ENCODE results near the gene RPL37A. TPM values are rescaled to one million over a fixed set of nuclear protein-coding genes. Genes with fewer than 3 reads are reported as not detected.

RPL37A gene
- total and polyA plus RNA-seq, 3 donors from 2014 or later = 806 to 2,664 (median 1,188) TPM

GRCh38 chr2:216503159-216503629 is 4.5 kb downstream of the RPL37A start:
- Histone ChIP-seq H3K27me3 (no peaks in the 10 kb centered on the region), H3K9me3 (no peaks in the 10 kb centered on the region), H3K4me1 (peaks cover 18% of the 10 kb centered on the region), H3K27ac (no peak overlapping the region), H3K4me3 (no peak overlapping the region), H3K36me3 (ENCODE audit: low read depth, missing control alignments) (no peaks in the 10 kb centered on the region)
- intact Hi-C loops (cut with DNase I; ENCODE audit: low total_unique reads) = no loop called here
- TF ChIP-seq CTCF (IDR thresholded peaks at IDR 0.05) (no peak), POLR2A (IDR thresholded peaks at IDR 0.05) (no peak)
- 82 to 89% methylated on average over 6 of the region's 6 CpGs for WGBS, 2 donors
- no peak for DNase-seq

GRCh38 chr2:216503697-216504375 is 5.2 kb downstream of the RPL37A start:
- Histone ChIP-seq H3K36me3 (ENCODE audit: low read depth, missing control alignments) (no peaks in the 10 kb centered on the region), H3K9me3 (no peaks in the 10 kb centered on the region), H3K27ac (peak overlapping the region in 1 of 2 donors; percentile 33), H3K4me1 (peaks cover 18% of the 10 kb centered on the region), H3K27me3 (no peaks in the 10 kb centered on the region), H3K4me3 (no peak overlapping the region)
- WGBS, 2 donors = 54 to 57% methylated on average over 5 of the region's 5 CpGs
- no peak for DNase-seq
- no peak for TF ChIP-seq CTCF (IDR thresholded peaks at IDR 0.05)
- no peak for TF ChIP-seq POLR2A (IDR thresholded peaks at IDR 0.05)
- intact Hi-C loops (cut with DNase I; ENCODE audit: low total_unique reads) = no loop called here

GRCh38 chr2:216504376-216504762 is 5.7 kb downstream of the RPL37A start:
- H3K4me3 ChIP-seq = no peak overlapping the region
- H3K27ac ChIP-seq = peak overlapping the region in 1 of 2 donors; percentile 33
- WGBS, 2 donors = 50 to 62% methylated on average over 1 of the region's 1 CpG
- H3K9me3 ChIP-seq = no peaks in the 10 kb centered on the region
- intact Hi-C loops (cut with DNase I; ENCODE audit: low total_unique reads) = no loop called here
- DNase-seq = no peak
- H3K4me1 ChIP-seq = peaks cover 18% of the 10 kb centered on the region
- H3K27me3 ChIP-seq = no peaks in the 10 kb centered on the region
- H3K36me3 ChIP-seq (ENCODE audit: low read depth, missing control alignments) = no peaks in the 10 kb centered on the region
- no peak for TF ChIP-seq CTCF (IDR thresholded peaks at IDR 0.05)
- TF ChIP-seq POLR2A (IDR thresholded peaks at IDR 0.05) = no peak

- no peak for TF ChIP-seq CTCF (IDR thresholded peaks at IDR 0.05)
- no peak for TF ChIP-seq POLR2A (IDR thresholded peaks at IDR 0.05)
- no peak overlapping the region for H3K27ac ChIP-seq
- 92% methylated on average over 15 of the region's 15 CpGs for WGBS, 2 donors
- H3K27me3 ChIP-seq = no peaks in the 10 kb centered on the region
- no peaks in the 10 kb centered on the region for H3K36me3 ChIP-seq (ENCODE audit: low read depth, missing control alignments)
- no peak overlapping the region for H3K4me3 ChIP-seq
- intact Hi-C loops (cut with DNase I; ENCODE audit: low total_unique reads) = no loop called here
- H3K9me3 ChIP-seq = no peaks in the 10 kb centered on the region
- no peak for DNase-seq
- peaks cover 10% of the 10 kb centered on the region for H3K4me1 ChIP-seq
Measured at GRCh38 chr2:216505133-216506106, 6.8 kb downstream of the RPL37A start.
